ENCODE results near the gene SLC1A4.
A peak's percentile ranks its signal among the peaks of the same experiment; 100 is the strongest.
"Not testable (repeated sequence)": the region's sequence is repeated elsewhere in the genome, so short reads cannot be mapped to it uniquely, and the experiment has no call there.

SLC1A4 gene

DNA sequence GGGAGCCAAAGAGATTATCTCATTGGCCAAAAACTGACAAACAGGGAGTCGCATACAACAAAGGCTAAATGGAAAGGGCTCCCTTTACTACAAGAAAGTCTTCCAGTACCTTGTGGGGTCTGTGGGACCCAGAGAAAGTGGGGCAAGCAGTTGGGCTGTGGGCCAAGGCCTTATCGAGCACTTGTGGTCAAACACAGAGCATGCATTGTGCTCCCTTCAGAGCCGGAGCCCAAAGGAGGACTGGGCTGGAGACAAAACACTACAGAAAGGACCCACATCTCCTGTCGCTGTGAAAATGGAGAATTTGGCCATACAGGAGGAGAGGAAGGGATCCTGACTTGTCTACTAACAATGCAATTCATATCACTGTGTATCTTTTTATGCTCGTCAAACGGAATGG is 37.1 kb upstream of the SLC1A4 start:
- H3K9me3 Mint-ChIP-seq, result peaks cover 0 to 1% of the 10 kb centered on the region in 2 donors
- no peak overlapping the region for H3K4me3 Mint-ChIP-seq
- H3K27ac Mint-ChIP-seq, result no peak overlapping the region

DNA sequence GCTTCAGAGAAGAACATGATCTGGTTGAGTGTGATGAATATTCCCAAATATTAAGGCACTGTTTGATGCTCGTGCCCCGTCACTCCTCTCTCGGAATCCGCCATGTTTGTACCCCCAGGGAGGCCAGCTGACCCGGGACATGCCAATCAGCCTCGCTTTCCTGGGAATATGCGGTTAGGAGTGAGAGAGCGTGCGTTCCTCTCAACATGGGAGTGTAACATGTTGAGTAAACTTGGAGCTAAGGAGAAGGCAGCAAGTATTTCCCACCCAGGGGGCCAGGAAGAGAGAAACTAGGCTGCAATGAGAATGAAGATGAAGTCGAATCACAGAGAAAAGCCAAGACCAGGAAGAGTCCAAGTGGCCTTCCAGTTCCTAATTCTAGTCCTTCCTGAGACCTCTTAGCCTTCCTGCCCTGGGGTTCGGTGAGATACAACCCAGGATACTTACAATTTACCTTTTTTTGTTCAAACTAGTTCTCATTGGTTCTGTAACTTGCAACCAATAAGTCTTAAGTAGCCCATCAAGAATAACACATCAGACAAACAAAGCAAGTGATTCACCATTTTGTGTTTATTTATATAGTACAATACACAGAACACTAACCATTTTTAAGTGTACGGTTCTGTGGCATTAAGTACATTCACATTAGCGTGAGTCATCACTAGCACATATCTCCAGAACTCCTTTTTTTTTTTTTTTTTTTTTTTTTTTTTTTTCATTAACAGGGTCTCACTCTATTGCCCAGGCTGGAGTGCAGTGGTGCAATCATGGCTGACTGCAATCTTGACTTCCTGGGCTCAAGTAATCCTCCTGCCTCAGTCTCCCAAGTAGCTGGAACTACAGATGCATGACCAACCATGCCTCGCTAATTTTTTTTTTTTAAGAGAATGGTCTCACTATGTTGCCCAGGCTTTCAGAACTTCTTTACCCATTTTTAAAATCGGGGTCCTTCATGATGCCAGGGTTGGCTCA is 36.4 kb upstream of the SLC1A4 start:
- H3K4me3 Mint-ChIP-seq, result no peak overlapping the region
- no peak for DNase-seq
- peaks cover 0 to 1% of the 10 kb centered on the region in 2 donors for H3K9me3 Mint-ChIP-seq
- H3K27me3 Mint-ChIP-seq, result no peaks in the 10 kb centered on the region
- H3K27ac Mint-ChIP-seq, result no peak overlapping the region
- peaks cover 5% of the 10 kb centered on the region in 2 donors for H3K4me1 Mint-ChIP-seq (ENCODE audit: low read depth in 2 of 2)
- H3K36me3 Mint-ChIP-seq (ENCODE audit: insufficient read depth), result no peaks in the 10 kb centered on the region
- no peak for ATAC-seq (replicated peaks)

More for the DNA sequence above, 37.1 kb upstream of the SLC1A4 start:
- H3K4me1 Mint-ChIP-seq (ENCODE audit: low read depth in 2 of 2), result peaks cover 9 to 12% of the 10 kb centered on the region in 2 donors
- no peaks in the 10 kb centered on the region for H3K36me3 Mint-ChIP-seq (ENCODE audit: insufficient read depth)
- H3K27me3 Mint-ChIP-seq, result no peaks in the 10 kb centered on the region
- DNase-seq, result no peak
- no peak for ATAC-seq (replicated peaks)

DNA sequence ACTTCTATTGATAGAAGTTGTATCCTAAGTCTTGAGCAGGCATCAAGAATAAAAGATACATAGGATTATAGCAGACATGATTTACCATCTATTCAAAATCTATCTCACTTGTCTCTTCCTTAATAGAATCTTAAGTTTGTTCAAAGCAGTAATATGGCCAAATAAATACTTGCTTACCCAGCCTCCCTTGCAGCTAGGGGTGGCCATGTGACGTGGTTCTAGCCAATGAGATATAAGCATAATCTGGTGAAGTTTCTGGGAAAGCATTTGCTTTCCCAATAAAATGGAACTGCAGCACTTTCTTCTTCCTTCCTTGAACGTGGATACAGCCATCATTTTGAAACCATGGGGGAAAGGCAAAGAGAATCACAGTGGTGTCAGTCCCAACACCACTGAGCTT is 33.7 kb upstream of the SLC1A4 start:
- DNase-seq (no peak), ATAC-seq (replicated peaks) (no peak)
- no peak overlapping the region for H3K4me3 Mint-ChIP-seq
- no peak overlapping the region for H3K27ac Mint-ChIP-seq
- no peaks in the 10 kb centered on the region for H3K4me1 Mint-ChIP-seq (ENCODE audit: low read depth in 2 of 2)
- no peaks in the 10 kb centered on the region for H3K27me3 Mint-ChIP-seq
- H3K36me3 Mint-ChIP-seq (ENCODE audit: insufficient read depth), result peaks cover 3% of the 10 kb centered on the region
- H3K9me3 Mint-ChIP-seq, result peaks cover 0 to 1% of the 10 kb centered on the region in 2 donors

DNA sequence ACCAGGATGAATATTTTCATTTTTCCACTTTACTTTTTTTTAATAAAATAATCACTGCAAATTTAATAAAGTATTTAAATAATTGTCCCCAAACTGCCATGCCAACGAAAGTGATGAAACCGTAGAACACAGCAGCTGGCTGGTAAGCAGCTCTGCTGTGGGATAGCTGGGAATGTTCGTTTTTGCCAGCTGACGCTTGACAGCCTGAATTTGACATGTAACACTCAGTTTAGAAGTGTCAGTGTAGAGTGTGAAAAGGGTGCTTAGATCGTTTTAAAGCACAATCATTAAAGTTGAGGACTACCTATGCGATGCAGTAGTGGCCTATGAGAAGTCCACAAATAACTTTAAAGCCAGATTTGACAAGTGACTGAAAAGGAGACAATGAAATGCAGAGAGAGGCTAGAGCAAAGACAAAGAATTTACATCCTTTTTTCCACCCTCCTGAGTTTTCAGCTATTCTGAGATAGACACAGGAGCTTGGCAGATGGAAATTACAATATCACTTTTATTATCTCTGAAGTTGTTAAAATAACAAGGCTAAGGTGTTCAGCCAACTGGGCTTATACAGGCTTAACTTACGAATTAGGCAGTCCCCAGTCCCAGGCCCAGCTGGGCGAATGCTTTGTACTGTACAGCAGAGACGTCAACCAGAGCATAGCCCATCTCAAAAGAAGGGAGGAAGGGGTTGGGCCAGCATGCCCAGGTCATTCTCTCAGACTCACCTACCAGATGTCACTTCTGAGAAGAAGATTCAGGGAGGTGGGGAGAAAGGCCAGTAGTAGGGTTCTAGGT is 31.9 kb upstream of the SLC1A4 start:
- Mint-ChIP-seq H3K4me3 (no peak overlapping the region), H3K4me1 (ENCODE audit: low read depth in 2 of 2) (no peaks in the 10 kb centered on the region), H3K27me3 (no peaks in the 10 kb centered on the region), H3K27ac (no peak overlapping the region), H3K9me3 (peaks cover 0 to 1% of the 10 kb centered on the region in 2 donors), H3K36me3 (ENCODE audit: insufficient read depth) (peaks cover 3% of the 10 kb centered on the region)
- ATAC-seq (replicated peaks), result no peak
- no peak for DNase-seq

DNA sequence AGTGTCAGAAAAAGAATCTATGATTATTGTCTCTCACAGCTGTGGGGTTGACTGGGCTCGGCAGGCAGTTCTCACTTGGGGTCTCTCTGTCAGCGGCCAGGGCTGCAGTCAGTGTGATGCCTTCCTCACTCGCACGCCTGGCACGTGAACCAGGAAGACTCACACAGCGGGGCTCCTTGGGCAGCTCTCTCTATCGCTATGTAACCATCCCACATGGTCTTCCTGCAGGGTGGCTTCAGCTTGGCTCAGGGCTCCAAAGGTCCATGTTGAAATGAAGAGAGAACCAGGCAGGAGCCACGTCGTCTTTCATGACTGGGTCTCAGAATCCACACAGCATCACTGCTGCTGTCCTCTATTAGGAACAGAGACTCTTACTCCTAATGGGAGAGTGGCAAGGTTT is 30.6 kb upstream of the SLC1A4 start:
- ATAC-seq (replicated peaks), result no peak
- Mint-ChIP-seq H3K9me3 (peaks cover 0 to 1% of the 10 kb centered on the region in 2 donors), H3K27me3 (no peaks in the 10 kb centered on the region), H3K27ac (no peak overlapping the region), H3K36me3 (ENCODE audit: insufficient read depth) (peaks cover 3% of the 10 kb centered on the region), H3K4me1 (ENCODE audit: low read depth in 2 of 2) (no peaks in the 10 kb centered on the region), H3K4me3 (no peak overlapping the region)
- no peak for DNase-seq

DNA sequence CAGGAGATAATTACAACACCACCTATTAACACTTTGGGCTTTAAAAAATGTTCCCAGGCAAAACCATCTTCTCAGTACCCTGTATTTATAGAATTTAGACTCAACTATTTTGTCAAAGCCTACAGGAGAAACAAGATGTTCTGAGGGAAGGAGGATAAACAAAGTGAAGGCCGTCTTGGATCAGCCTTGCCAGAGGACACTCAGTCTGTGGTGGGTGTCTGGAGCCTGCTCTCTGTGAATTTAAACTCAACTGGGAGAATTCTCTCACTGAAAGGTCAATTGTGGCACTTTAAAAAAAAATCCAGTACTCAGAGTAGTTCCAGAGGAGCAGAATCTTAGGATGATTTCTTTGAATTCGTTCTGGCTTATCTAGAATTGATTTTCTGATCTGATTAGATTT is 28.4 kb upstream of the SLC1A4 start:
- H3K4me3 Mint-ChIP-seq, result no peak overlapping the region
- H3K36me3 Mint-ChIP-seq (ENCODE audit: insufficient read depth), result peaks cover 3% of the 10 kb centered on the region
- H3K4me1 Mint-ChIP-seq (ENCODE audit: low read depth in 2 of 2), result no peaks in the 10 kb centered on the region
- ATAC-seq (replicated peaks), result no peak
- no peak for DNase-seq
- no peak overlapping the region for H3K27ac Mint-ChIP-seq
- H3K27me3 Mint-ChIP-seq, result no peaks in the 10 kb centered on the region
- H3K9me3 Mint-ChIP-seq, result no peaks in the 10 kb centered on the region

DNA sequence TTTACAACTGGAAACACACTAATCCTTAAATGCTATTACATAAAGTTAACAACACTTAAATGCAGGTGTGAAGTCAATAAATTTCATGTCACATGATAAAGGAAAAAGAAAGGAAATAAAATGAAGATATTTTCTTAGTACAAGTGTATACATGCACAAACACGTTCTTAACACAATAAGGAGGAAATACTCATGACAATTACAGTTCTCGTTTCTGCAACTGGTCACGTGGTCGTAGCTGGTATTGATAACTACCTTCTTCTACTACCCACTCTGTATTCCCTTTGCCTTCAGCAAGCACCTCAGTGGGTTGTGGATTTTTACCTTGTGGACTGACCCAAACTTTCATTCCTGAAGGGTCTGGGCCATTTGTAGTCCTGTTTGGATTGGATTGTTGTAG is 26.1 kb upstream of the SLC1A4 start:
- not testable (repeated sequence) for H3K9me3 Mint-ChIP-seq; H3K4me1 Mint-ChIP-seq (ENCODE audit: low read depth in 2 of 2); DNase-seq; H3K27ac Mint-ChIP-seq; H3K36me3 Mint-ChIP-seq (ENCODE audit: insufficient read depth); ATAC-seq (replicated peaks); H3K27me3 Mint-ChIP-seq; H3K4me3 Mint-ChIP-seq

DNA sequence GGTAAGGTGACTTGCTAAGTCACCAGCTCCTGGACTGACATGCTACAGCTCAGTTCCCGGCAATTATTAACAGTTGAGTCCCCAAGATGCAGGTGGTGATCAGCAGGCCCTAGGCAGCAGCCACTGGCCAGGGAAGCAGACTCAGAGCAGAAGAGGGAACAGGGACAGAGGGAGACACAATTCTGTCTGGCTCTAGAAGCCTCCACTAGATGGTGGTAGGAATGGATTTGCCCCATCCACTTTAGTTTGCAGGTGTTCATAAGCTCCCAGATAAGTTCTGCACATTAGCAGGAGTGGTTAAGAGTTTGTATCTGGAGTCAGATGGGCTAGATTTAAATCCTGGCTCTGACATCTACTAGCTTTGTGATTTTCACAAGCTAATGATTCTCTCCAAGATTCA is 25.5 kb upstream of the SLC1A4 start:
- Mint-ChIP-seq H3K4me3 (no peak overlapping the region), H3K9me3 (no peaks in the 10 kb centered on the region), H3K4me1 (ENCODE audit: low read depth in 2 of 2) (no peaks in the 10 kb centered on the region), H3K27me3 (no peaks in the 10 kb centered on the region), H3K36me3 (ENCODE audit: insufficient read depth) (peaks cover 3% of the 10 kb centered on the region), H3K27ac (no peak overlapping the region)
- ATAC-seq (replicated peaks) (no peak), DNase-seq (no peak)

DNA sequence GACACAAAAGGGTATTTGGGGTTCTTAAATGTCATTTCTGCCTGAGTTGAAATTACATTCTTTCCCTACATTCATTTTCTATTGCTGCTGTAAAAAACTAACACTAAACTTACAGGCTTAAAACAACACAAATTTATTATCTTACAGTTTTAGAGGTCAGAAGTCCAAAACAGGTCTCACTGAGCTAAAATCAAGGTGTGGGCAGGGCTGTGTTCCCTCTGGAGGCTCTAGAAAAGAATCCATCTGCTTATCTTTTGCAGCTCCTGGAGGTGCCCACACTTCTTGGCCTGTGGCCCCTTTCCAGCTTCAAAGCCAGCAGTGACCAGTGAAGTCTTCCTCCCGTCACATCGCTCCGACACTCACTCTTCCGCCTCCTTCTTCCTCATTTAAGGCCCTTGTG is 23.2 kb upstream of the SLC1A4 start:
- H3K27ac Mint-ChIP-seq, result peak overlapping the region in 1 of 2 donors; percentile 35
- ATAC-seq (replicated peaks) (no peak), DNase-seq (no peak)
- H3K4me3 Mint-ChIP-seq, result no peak overlapping the region
- no peaks in the 10 kb centered on the region for H3K27me3 Mint-ChIP-seq
- no peaks in the 10 kb centered on the region for H3K36me3 Mint-ChIP-seq (ENCODE audit: insufficient read depth)
- H3K4me1 Mint-ChIP-seq (ENCODE audit: low read depth in 2 of 2), result no peaks in the 10 kb centered on the region
- H3K9me3 Mint-ChIP-seq, result no peaks in the 10 kb centered on the region

DNA sequence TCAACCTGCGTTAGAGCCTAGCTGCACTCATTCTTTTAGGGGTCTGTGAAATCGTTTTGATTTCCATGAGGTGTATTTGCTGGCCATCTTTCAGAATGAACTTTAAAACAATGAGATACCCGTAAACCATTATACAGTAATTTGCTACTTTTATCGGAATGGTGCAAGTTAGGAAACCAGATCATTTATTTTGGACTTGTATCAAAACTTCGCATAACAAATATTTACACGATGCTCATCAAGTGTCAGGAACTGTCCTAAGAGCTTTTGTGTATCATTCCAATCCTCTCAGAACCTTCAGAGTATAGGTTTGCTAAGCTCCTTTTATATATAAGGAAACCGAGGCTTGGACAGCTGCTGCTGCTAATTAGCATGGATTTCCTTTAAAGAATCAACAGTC is 22.4 kb upstream of the SLC1A4 start:
- Mint-ChIP-seq H3K4me3 (no peak overlapping the region), H3K4me1 (ENCODE audit: low read depth in 2 of 2) (no peaks in the 10 kb centered on the region), H3K36me3 (ENCODE audit: insufficient read depth) (no peaks in the 10 kb centered on the region), H3K27me3 (no peaks in the 10 kb centered on the region), H3K9me3 (no peaks in the 10 kb centered on the region), H3K27ac (no peak overlapping the region)
- DNase-seq (no peak), ATAC-seq (replicated peaks) (no peak)

DNA sequence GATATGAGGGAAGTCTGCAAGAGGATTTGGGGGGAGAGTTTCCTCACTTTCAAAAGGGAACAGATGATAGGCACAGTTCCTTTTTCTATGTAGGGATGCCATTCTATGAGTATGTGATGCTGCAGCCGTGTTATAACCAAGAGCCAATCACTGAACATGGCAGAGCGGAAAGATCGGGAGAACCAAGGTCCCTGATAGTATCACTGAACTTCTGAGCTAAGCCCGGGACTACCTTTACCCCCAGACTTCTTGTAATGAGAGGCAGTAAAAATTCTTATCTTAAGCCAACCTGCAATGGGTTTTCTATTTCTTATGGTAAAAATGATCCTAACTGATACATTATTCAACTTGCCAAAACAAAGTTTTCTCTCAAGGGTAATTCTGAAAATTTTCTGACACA is 21.6 kb upstream of the SLC1A4 start:
- Mint-ChIP-seq H3K4me3 (no peak overlapping the region), H3K27me3 (no peaks in the 10 kb centered on the region), H3K27ac (no peak overlapping the region), H3K36me3 (ENCODE audit: insufficient read depth) (no peaks in the 10 kb centered on the region), H3K9me3 (no peaks in the 10 kb centered on the region), H3K4me1 (ENCODE audit: low read depth in 2 of 2) (no peaks in the 10 kb centered on the region)
- ATAC-seq (replicated peaks), result no peak
- no peak for DNase-seq

DNA sequence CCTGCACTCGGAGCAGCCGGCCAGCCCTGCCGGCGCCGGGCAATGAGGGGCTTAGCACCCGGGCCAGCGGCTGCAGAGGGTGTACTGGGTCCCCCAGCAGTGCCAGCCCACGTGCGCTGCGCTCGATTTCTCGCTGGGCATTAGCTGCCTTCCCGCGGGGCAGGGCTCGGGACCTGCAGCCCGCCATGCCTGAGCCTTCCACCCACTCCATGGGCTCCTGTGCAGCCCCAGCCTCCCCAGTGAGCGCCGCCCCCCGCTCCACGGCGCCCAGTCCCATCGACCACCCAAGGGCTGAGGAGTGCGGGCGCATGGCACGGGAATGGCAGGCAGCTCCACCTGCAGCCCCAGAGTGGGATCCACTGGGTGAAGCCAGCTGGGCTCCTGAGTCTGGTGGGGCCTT is 20.1 kb upstream of the SLC1A4 start:
- not testable (repeated sequence) for H3K27me3 Mint-ChIP-seq; ATAC-seq (replicated peaks); H3K27ac Mint-ChIP-seq; DNase-seq; H3K36me3 Mint-ChIP-seq (ENCODE audit: insufficient read depth); H3K4me3 Mint-ChIP-seq; H3K9me3 Mint-ChIP-seq; H3K4me1 Mint-ChIP-seq (ENCODE audit: low read depth in 2 of 2)

DNA sequence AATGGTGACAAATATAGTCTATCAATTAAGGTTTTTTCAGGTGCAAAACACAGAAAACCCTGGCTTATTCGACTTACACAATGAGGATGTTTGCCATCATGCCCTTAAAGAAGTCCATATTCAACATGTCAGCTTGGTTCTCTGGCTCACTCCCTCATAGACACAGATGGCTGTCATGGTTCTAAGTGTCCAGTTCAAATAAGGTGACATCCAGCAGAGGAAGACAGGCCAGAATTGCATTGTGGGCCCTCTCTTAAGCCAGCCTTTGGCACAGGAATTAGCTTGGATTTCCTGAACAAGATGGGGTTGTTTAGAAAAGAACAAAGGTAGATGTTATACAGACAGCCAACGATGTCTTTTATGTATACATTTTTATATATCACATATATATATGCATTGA is 18.7 kb upstream of the SLC1A4 start:
- no peak overlapping the region for H3K4me3 Mint-ChIP-seq
- no peaks in the 10 kb centered on the region for H3K9me3 Mint-ChIP-seq
- no peaks in the 10 kb centered on the region for H3K36me3 Mint-ChIP-seq (ENCODE audit: insufficient read depth)
- no peaks in the 10 kb centered on the region for H3K27me3 Mint-ChIP-seq
- DNase-seq (no peak), ATAC-seq (replicated peaks) (no peak)
- no peak overlapping the region for H3K27ac Mint-ChIP-seq
- no peaks in the 10 kb centered on the region for H3K4me1 Mint-ChIP-seq (ENCODE audit: low read depth in 2 of 2)

DNA sequence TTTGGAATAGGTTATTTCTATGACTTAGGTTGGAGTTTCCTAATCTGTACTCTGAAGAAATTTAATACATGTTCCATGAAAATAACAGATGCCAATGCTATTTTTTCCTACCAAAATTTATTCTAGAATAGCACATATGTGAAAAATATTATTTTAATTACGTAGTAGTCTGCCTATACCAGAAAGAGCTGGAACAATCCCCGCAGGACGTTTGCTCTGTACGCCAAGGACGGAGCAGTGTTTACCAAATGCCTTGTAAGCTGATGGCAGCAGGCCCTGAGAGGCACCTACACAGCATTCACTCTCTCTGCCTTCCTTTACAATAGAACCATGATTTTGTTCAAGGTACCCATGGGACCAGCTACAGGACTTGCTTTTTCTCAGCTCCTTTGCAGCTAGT is 16.8 kb upstream of the SLC1A4 start:
- Mint-ChIP-seq H3K27me3 (no peaks in the 10 kb centered on the region), H3K9me3 (no peaks in the 10 kb centered on the region), H3K4me1 (ENCODE audit: low read depth in 2 of 2) (no peaks in the 10 kb centered on the region), H3K36me3 (ENCODE audit: insufficient read depth) (no peaks in the 10 kb centered on the region), H3K4me3 (no peak overlapping the region), H3K27ac (no peak overlapping the region)
- DNase-seq, result no peak
- ATAC-seq (replicated peaks), result no peak

Measured in effector memory CD8-positive, alpha-beta T cell (primary cell).